OCI-LY1 (cell line): ENCODE measurements around the gene IFNA4.
"Not testable (repeated sequence)": the region's sequence is repeated elsewhere in the genome, so short reads cannot be mapped to it uniquely, and the experiment has no call there.

Source experiments
- H2AFZ ChIP-seq: fragments of 200-600 bp; sonication (generic), shearing (Covaris generic); 2 replicates; pipeline ENCODE4 v1.6.0; 2014; ENCODE audit warnings: antibody characterized with exemption, mild to moderate bottlenecking, low read length
- H3F3A ChIP-seq: fragments of 200-600 bp; sonication (generic), shearing (Covaris generic); 2 replicates; pipeline ENCODE4 v1.6.0; 2014; ENCODE audit warnings: mild to moderate bottlenecking, antibody characterized with exemption, low read length, moderate library complexity; ENCODE audit not compliant: insufficient read depth
- H3K27ac ChIP-seq: fragments of 200-600 bp; sonication (generic); 2 replicates; pipeline ENCODE4 v1.5.1; 2014; ENCODE audit warnings: low read length, mixed run types, mild to moderate bottlenecking, low read depth; ENCODE audit not compliant: poor library complexity, severe bottlenecking
- H3K27me3 ChIP-seq: fragments of 200-600 bp; sonication (generic); 2 replicates; pipeline ENCODE4 v1.6.0; 2014; ENCODE audit warnings: antibody characterized with exemption, mild to moderate bottlenecking, low read length, moderate library complexity; ENCODE audit not compliant: insufficient read depth
- H3K36me3 ChIP-seq: fragments of 200-600 bp; sonication (generic); 2 replicates; pipeline ENCODE4 v1.6.1; 2014; ENCODE audit warnings: mild to moderate bottlenecking, antibody characterized with exemption, low read length, moderate library complexity, mixed read lengths; ENCODE audit not compliant: insufficient read depth
- H3K4me1 ChIP-seq: fragments of 200-600 bp; sonication (generic); 2 replicates; pipeline ENCODE4 v1.5.1; 2014; ENCODE audit warnings: mild to moderate bottlenecking, low read length, moderate library complexity; ENCODE audit not compliant: insufficient read depth, severe bottlenecking
- H3K4me2 ChIP-seq: fragments of 200-600 bp; sonication (generic), shearing (Covaris generic); 2 replicates; pipeline ENCODE4 v1.6.1; 2014; ENCODE audit warnings: low read length
- H3K4me3 ChIP-seq: fragments of 200-600 bp; sonication (generic); 2 replicates; pipeline ENCODE4 v1.5.1; 2014; ENCODE audit warnings: low read length, low read depth, mild to moderate bottlenecking, mixed read lengths; ENCODE audit not compliant: poor library complexity, severe bottlenecking
- H3K79me2 ChIP-seq: fragments of 200-600 bp; shearing (Covaris generic); 2 replicates; pipeline ENCODE4 v1.6.1; 2016; ENCODE audit warnings: mixed run types, low read length, mixed read lengths; ENCODE audit not compliant: insufficient read depth
- H3K9ac ChIP-seq: fragments of 200-600 bp; sonication (generic), shearing (Covaris generic); 2 replicates; pipeline ENCODE4 v1.6.1; 2014; ENCODE audit warnings: mild to moderate bottlenecking, low read length, mixed read lengths
- H3K9me2 ChIP-seq: fragments of 200-600 bp; sonication (generic), shearing (Covaris generic); 2 replicates; pipeline ENCODE4 v1.6.1; 2014; ENCODE audit warnings: low read depth, mild to moderate bottlenecking, low read length, mixed read lengths
- H3K9me3 ChIP-seq: fragments of 200-600 bp; shearing (Covaris generic); 2 replicates; pipeline ENCODE4 v1.6.1; 2014; ENCODE audit warnings: low read length, mixed read lengths
- H4K20me1 ChIP-seq: fragments of 200-600 bp; sonication (generic), shearing (Covaris generic); 2 replicates; pipeline ENCODE4 v1.6.0; 2016; ENCODE audit warnings: mild to moderate bottlenecking, low read length; ENCODE audit not compliant: insufficient read depth
- EZH2 ChIP-seq: fragments of 200-600 bp; sonication (generic), shearing (Covaris generic); IDR thresholded peaks from 2 replicates; pipeline ENCODE4 v1.8.0; 2017; ENCODE audit warnings: borderline replicate concordance, mixed run types, mild to moderate bottlenecking, antibody characterized with exemption, low read length, moderate library complexity, mixed read lengths
- TF ChIP-seq, protein P1 (sequence below): fragments of 200-600 bp; sonication (generic), shearing (Covaris generic); IDR thresholded peaks from 2 replicates; pipeline ENCODE4 v1.5.1; 2017; ENCODE audit warnings: mild to moderate bottlenecking, antibody characterized with exemption, low read length, moderate library complexity, mixed read lengths

The IFNA4 gene

GRCh38 chr9:21172156-21172555 is 15.2 kb downstream of the IFNA4 start:
- no peaks in the 10 kb centered on the region for H3K4me1 ChIP-seq
- no peak overlapping the region for H3K27ac ChIP-seq
- no peak overlapping the region for H2AFZ ChIP-seq
- no peak overlapping the region for H3K4me2 ChIP-seq
- H3K4me3 ChIP-seq, result no peak overlapping the region
- H4K20me1 ChIP-seq, result no peaks in the 10 kb centered on the region
- H3K9ac ChIP-seq, result no peak overlapping the region
- no peaks in the 10 kb centered on the region for H3F3A ChIP-seq
- TF ChIP-seq EZH2, result no peak
- TF ChIP-seq, protein P1, sequence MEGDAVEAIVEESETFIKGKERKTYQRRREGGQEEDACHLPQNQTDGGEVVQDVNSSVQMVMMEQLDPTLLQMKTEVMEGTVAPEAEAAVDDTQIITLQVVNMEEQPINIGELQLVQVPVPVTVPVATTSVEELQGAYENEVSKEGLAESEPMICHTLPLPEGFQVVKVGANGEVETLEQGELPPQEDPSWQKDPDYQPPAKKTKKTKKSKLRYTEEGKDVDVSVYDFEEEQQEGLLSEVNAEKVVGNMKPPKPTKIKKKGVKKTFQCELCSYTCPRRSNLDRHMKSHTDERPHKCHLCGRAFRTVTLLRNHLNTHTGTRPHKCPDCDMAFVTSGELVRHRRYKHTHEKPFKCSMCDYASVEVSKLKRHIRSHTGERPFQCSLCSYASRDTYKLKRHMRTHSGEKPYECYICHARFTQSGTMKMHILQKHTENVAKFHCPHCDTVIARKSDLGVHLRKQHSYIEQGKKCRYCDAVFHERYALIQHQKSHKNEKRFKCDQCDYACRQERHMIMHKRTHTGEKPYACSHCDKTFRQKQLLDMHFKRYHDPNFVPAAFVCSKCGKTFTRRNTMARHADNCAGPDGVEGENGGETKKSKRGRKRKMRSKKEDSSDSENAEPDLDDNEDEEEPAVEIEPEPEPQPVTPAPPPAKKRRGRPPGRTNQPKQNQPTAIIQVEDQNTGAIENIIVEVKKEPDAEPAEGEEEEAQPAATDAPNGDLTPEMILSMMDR, result no peak
- H3K9me3 ChIP-seq, result no peaks in the 10 kb centered on the region
- no peaks in the 10 kb centered on the region for H3K79me2 ChIP-seq
- no peaks in the 10 kb centered on the region for H3K27me3 ChIP-seq
- H3K9me2 ChIP-seq, result no peaks in the 10 kb centered on the region
- no peaks in the 10 kb centered on the region for H3K36me3 ChIP-seq

- no peak overlapping the region for H3K4me3 ChIP-seq
- no peak overlapping the region for H3K9ac ChIP-seq
- H2AFZ ChIP-seq, result no peak overlapping the region
- H3K9me2 ChIP-seq, result no peaks in the 10 kb centered on the region
- H3K36me3 ChIP-seq, result no peaks in the 10 kb centered on the region
- no peaks in the 10 kb centered on the region for H3F3A ChIP-seq
- no peaks in the 10 kb centered on the region for H4K20me1 ChIP-seq
- no peaks in the 10 kb centered on the region for H3K9me3 ChIP-seq
- H3K79me2 ChIP-seq, result no peaks in the 10 kb centered on the region
- no peak for TF ChIP-seq EZH2
- TF ChIP-seq, protein P1, result no peak
- H3K27ac ChIP-seq, result no peak overlapping the region
- no peaks in the 10 kb centered on the region for H3K4me1 ChIP-seq
- no peak overlapping the region for H3K4me2 ChIP-seq
- H3K27me3 ChIP-seq, result no peaks in the 10 kb centered on the region
Measured at GRCh38 chr9:21171351-21171750, 16.0 kb downstream of the IFNA4 start.

DNA sequence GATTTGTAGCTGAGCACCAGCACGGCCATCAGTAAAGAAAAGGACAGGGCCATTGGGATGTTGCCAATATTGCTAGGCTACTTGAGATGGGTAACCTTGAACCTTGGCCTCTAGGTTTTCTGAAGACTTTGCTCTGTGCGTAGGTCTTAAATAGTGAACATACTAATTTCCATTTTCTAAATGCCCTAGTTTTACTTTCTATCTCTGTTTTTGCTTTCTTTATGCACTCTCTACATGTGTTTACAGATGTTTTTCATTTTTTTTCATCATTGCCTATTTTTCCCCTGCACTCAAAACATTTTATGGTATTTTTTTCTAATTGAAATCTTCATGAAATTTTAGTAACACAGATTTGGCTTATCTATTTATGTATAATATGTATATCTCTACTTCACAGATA is 20.8 kb downstream of the IFNA4 start, which contains the start of gene IFNA21:
TSS of gene IFNA21 (minus strand) at position 101 of the 400 bp plus-strand sequence. CDS start at position 53, 48 bp downstream.
- H3F3A ChIP-seq, H3K4me1 ChIP-seq, H3K27me3 ChIP-seq, H3K9me3 ChIP-seq, H3K36me3 ChIP-seq, H3K4me3 ChIP-seq, H3K27ac ChIP-seq, H3K4me2 ChIP-seq, H4K20me1 ChIP-seq, H3K9ac ChIP-seq, H3K9me2 ChIP-seq, H3K79me2 ChIP-seq, H2AFZ ChIP-seq: not testable (repeated sequence)

DNA sequence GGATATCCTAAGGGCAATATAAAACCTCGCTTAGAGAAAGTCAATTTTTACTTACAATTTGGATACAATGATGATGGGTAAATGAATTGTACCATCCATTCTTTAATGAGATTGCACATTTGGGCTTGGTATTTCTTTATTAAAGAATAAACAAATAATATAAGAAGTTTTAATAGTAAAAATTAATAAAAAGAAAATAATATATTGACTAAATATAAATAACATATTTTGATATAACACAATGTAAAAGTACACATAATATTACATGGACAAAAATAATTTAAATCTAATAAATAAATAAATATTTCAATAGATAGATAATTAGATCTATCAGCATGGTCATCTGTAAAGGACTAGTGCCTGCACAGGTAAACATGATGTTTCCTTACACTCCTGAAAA is 21.9 kb downstream of the IFNA4 start:
- TF ChIP-seq, protein P1, result no peak
- TF ChIP-seq EZH2, result no peak
- Histone ChIP-seq H3K79me2 (no peaks in the 10 kb centered on the region), H3K9ac (no peak overlapping the region), H3K9me3 (no peaks in the 10 kb centered on the region), H3K27ac (no peak overlapping the region), H3K4me1 (no peaks in the 10 kb centered on the region), H2AFZ (no peak overlapping the region), H3F3A (no peaks in the 10 kb centered on the region), H3K9me2 (no peaks in the 10 kb centered on the region), H3K27me3 (no peaks in the 10 kb centered on the region), H3K4me2 (no peak overlapping the region), H4K20me1 (no peaks in the 10 kb centered on the region), H3K4me3 (no peak overlapping the region), H3K36me3 (no peaks in the 10 kb centered on the region)
